Superior temporal gyrus (tissue), 1 donor: ENCODE measurements around the gene NONO.
"Not testable (repeated sequence)": the region's sequence is repeated elsewhere in the genome, so short reads cannot be mapped to it uniquely, and the experiment has no call there.

Experiments used
- DNase-seq: peaks from one replicate; pipeline ENCODE4 v3.0.0-alpha.2; 2016; ENCODE audit errors: extremely low spot score

Gene NONO

DNA sequence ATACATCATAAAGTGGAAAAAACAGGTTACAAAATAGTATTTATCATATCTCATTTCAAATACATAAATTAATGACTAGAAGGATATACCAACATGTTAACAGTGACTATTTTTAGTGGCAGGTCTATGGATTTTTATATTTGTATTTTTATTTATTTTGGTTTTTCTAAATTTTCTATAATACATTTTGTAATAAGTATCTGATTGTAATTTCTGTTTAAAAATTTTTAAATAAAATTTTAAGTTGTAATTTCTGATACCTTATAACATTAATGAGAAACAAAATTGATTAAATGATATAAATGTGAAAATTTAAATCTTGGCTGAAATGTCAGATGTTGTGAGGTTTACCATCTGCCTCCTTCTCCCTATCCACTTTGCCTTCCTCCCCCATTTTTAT, 2.5 kb downstream of the NONO start:
- DNase-seq: no peak

DNA sequence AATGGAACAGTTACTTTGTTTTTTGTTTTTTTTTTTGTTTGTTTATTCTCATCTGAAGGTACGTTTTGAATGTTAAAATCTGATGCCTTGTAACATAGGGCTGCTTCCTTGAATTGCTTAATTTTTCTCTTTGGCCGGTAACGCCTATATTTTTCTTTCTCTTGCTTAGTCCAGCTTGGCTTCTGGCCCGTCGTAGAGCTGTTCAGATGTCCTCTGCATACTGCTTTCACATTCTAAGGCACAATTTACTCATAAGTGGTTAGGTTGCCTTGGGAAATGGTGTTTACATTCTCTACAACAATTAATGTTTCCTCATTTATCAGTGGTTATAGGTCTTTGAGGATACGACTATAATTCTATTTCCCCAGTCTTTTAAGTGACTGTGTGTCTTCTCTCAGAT, 7.9 kb downstream of the NONO start:
- no peak for DNase-seq

DNA sequence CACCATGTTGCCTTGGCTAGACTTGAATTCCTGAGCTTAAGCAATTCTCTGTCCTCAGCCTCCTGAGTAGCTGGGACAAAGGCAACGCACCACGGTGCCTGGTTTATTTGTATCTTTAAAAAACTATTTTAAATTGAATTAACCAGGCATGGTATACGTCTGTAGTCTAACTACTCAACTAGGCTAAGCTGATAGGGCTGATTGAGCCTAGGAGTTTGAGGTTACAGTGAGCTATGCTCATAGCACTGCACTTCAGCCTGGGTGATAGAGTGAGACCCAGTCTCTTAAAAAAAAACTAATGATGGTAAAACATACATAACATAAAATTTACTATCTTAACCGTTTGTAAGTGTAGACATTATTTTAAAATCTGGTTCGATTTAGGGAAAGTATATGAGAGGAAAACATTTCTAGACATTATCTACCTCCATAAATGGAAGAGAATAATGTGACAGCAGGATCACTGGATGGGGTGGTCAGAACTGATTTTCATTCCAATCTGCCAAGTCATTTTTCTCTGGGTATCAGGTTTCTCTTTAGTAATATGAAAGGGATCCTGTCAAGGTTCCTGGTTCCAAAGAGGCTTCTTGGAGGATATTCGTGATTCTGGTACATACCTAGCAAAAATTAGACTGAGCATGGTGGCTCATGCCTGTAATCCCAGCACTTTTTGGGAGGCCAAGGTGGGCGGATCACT, 9.4 kb downstream of the NONO start:
- DNase-seq: no peak

DNA sequence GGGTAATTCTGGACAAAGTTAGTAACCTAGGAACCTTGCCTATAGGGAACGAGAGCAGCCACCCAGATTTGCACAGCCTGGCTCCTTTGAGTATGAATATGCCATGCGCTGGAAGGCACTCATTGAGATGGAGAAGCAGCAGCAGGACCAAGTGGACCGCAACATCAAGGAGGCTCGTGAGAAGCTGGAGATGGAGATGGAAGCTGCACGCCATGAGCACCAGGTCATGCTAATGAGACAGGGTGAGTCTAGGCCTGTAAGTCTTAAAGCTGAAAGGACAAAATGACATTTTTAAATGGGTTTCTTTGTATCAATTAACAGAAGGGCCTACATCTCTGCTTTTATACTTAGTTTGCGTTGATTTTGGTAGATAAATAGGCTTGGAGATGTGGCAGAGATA, 13.4 kb downstream of the NONO start:
- no peak for DNase-seq

DNA sequence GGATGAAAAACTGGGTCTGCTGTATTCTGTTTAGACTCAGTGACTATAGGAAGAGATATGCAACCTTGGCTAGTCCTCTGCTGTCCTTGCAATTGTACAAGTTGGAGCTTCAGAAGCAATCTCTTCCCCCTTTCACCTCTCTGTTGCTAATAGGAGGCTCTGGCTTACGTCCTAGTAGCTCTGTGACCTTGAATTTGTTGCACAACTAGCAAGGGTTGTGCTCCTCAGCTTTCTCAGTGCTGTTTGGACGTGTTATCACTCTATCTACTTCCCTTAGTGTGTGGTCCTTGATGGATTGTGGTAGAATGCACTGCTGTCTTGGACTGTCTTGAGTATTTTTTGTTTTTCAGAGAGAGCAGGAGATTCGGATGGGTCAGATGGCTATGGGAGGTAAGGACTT, 14.7 kb downstream of the NONO start:
- DNase-seq: no peak

DNA sequence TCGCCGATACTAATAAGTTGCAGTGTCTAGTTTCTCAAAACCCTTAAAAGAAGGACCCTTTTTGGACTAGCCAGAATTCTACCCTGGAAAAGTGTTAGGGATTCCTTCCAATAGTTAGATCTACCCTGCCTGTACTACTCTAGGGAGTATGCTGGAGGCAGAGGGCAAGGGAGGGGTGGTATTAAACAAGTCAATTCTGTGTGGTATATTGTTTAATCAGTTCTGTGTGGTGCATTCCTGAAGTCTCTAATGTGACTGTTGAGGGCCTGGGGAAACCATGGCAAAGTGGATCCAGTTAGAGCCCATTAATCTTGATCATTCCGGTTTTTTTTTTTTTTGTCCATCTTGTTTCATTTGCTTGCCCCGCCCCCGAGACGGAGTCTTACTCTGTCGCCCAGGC, 16.6 kb downstream of the NONO start:
- not testable (repeated sequence) for DNase-seq

DNA sequence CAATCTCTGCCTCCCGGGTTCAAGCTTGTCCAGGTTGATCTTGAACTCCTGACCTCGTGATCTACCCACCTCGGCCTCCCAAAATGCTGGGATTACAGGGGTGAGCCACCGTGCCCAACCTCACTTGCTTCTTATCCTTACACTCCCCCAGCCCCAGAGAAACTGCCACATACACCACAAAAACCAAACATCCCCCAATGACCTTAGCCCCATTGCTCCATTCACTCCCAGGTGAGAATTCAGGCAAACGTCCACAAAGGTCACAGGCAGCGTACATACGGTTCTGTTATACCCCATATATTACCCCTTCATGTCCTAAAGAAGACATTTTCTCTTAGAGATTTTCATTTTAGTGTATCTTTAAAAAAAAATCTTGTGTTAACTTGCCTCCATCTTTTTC, 17.1 kb downstream of the NONO start:
- not testable (repeated sequence) for DNase-seq

DNA sequence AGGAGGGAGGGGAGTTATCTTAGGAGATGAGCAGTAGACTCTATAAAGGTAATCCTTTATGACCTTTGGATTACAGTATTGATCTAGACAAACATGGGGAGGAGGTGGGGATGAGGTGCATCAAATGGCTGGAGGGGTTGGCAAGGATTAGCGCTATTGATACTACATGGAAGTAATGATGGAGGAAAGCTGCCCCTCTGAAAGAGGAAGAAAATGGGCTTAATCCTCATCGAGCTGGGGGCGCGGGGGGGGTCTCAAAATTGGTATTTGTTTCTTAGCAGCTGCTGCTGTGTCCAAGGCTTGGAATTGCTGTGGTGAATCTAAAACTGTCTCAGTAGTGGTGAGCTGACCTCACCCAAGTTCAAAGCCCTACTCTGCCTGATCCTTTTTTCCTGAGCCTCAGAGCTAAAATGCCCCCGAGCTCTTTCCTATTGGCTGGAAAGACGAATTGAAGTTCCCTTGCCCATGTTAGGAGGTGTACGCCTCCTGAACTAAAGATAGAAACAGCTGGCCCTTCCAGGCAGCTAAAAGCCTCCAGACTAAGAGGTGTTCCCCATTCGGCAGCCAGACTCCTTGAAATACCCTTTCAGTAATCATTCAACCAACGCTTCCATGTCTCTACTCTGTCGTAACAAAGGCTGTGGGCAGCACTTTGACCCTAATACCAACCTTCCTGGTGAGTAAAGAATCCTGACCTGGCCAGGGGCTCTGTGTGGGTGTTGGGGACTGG, 17.9 kb downstream of the NONO start, which contains the start of gene ITGB1BP2:
TSS of gene ITGB1BP2 (plus strand) at position 556 of the 730 bp plus-strand sequence. CDS start at position 613, 57 bp downstream.
- no peak for DNase-seq

DNA sequence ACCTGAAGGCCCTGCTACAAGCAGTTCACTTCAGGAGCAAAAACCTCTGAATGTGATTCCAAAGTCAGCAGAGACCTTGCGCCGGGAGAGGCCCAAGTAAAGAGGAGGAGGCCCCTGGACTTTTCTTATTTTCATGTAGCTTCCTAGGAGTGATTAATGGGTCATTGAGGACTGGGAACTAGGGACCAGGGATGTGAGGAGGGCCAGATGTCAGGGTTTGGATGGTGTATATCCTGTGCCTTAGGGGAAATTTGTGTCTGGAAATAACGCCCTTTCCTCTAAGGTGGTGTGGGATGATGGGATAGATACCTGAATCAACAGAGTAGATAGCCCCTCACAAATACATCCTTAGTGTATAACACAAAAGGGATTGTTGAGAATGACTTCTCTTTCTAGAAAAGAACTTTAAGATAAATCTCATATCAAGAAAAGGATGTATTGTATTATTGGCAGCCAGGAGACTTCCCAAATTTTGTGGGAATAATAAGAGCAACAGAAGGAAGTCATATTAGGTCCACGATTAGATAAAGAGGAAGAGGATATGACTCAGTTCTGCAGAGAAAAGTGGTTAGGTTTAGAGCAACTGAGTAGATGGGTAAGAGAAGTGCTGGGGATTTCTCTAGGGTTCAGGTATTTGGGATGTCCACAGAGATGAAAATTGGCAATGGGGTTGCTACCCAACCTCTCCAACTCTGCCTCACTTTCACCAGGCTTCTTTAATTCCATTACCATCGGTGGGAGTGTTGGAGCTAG, 19.2 kb downstream of the NONO start:
- no peak for DNase-seq

DNA sequence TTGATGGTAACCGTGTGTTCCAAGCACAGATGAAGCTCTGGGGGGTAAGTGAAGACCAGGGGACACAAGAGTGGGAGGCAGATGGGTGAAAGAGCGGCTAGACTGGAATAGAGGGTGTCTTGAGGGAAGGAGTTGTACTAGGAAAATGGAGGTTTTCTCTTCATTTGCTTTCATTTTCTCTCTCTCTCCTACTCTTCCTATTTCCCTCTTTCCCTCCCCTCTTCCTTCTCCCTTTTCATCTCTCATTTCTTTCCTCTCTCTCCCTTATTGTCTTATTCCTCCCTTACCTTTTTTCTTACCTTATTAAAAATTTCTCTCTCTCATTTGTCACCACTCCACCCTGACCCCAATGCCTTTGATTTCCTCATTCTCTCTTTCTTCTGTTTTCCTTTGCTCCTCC, 21.1 kb downstream of the NONO start:
- no peak for DNase-seq

DNA sequence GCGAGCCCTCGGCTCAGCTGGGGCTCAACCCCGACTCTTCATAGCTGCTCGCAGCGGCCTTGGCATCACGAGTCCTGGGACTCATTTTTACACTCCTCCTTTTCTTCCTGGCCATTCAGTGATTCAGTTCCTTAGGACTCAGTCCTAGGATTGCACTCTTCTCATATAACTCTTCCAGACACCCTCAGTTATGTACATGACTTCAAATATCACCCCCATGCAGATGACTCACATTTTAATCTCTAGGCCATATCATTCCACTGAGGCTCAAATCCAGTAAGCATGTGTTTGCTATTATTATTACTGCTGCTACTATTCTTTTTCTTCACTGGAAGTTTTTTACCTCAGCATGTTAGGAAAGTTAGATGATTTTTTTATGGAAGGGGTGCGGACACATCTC, 32.5 kb downstream of the NONO start:
- DNase-seq: no peak

DNA sequence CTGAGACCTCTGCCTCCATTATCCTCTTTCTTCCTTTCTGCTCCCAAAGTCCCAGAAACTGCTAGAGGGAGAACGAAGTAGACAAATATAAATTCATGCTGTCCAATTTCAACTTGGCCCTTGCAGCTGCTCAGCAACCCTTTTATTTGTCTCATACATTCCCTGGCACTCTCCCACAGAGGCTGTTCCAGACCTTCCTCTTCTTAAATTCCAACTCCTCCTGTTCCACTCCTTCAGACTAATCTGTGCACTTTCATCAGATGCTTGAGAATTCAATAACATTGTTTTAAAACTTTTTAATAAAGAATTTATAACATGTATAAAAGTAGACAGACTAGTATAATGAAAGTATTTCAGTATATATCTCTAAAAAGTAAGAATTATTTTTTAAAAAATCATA, 33.5 kb downstream of the NONO start:
- DNase-seq: not testable (repeated sequence)

DNA sequence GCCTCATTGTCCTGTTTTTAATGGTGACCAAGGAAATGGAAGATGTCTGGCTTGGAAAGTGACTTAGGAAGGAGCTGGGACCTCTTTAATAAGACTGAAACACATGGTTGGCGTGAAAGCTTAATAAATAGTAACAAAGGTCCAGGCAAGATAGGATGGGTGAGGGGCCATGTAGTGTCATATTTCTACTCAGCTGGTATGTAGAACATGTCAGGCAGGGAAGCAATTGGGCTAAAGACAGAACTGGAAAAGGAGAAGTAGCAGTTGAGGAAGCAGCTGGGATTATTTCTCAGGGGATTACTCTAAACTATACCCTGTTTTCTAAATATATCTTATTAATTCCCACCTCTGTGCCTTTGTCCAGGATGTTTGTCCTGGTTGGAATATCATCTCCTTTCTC, 36.7 kb downstream of the NONO start:
- DNase-seq: no peak

DNA sequence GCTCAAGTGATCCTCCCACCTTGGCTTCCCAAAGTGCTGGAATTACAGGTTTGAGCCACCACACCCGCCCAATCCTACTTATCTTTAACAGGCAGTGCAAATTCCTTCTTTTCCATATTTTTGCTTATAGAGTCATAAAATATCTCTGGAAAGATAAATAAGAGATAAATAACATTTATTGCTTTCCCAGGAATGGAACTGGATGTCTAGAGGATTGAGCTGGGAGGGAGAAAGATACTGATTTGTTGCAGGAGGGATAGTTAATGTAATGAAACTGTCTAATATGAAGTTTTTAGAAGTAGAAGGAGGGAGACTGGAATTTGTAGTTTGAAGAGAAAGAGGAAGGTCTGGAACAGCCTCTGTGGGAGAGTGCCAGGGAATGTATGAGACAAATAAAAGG, 38.3 kb downstream of the NONO start:
- no peak for DNase-seq

DNA sequence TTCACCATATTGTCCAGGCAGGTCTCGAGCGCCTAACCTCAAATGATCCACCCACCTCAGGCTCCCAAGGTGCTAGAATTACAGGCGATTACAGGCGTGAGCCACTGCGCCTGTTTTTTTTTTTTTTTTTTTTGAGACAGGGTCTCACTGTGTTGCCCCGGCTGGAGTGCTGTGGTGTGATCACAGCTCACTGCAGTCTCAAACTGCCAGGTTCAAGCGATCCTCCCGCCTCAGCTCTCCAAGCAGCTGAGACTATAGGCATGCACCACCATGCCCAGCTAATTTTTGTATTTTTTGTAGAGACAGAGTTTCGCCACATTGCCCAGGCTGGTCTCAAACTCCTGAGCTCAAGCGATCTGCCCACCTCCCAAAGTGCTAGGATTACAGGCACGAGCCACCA, 41.0 kb downstream of the NONO start:
- not testable (repeated sequence) for DNase-seq

DNA sequence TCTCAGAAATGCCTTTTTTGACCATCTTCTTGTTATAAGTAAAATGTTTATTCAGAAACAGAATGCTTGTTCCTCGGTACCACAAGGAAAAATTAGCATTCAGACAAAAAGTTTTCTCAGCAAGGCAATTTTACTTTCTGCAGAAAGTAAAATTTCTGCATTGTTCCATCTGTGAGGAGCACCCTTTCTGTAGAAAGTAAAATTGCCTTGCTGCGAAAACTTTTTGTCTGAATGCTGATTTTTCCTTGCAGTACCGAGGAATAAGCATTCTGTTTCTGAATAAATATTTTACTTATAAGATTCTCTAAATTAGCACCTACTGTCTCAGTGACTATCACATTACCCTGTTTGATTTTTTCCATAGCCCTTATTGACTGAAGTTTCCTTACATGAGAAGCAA, 43.0 kb downstream of the NONO start:
- DNase-seq: no peak

DNA sequence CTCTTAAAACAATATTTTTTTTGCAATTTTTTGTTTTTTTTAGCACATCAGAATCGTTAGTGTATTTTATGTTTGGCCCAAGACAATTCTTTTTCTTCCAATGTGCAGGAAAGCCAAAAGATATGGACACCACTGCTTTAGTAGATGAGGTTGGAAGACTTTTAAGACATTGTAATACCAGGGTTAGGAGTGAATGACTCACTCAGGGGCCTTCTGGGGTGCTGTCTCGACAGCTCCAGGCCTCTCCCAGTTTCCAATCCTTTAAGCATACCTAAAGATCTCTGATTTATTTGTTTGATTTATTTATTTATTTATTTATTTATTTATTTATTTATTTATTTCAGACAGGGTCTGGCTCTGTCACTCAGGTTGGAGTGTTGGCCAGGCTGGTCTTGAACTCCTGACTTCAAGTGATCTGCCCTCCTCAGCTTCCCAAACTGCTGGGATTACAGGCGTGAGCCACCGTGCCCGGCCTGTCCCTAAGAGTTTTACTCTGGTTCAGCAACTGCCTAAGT, 65.8 kb downstream of the NONO start:
- not testable (repeated sequence) for DNase-seq

DNA sequence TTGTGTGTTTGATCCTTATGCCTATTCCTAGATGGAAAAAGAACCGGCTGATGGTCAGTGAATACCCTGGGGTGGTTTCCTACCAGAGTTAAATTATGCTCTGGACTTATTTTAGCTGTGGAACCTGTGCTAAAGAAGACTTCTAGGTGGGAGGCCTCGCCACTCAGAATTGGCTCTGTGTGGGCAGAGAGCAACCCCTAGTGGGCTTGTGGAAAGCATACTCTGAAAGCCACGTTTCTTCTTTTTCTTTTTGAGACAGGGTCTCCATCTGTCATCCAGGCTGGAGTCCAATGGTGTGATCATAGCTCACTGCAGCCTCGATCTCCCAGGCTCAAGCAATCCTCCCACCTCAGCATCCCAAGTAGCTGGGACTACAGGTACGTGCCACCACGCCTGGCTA, 66.4 kb downstream of the NONO start:
- not testable (repeated sequence) for DNase-seq
